Medulla oblongata (tissue), 1 donor: ENCODE measurements around the gene CHST4.
A peak's percentile ranks its signal among the peaks of the same experiment; 100 is the strongest.
"Not testable (repeated sequence)": the region's sequence is repeated elsewhere in the genome, so short reads cannot be mapped to it uniquely, and the experiment has no call there.

Experiments used
- DNase-seq: peaks from one replicate; pipeline ENCODE4 v3.0.0-alpha.2; 2015; ENCODE audit errors: extremely low spot score

CHST4 gene

GRCh38 chr16:71526111-71526631 is at the start of gene CHST4:
CHST4 (plus strand) TSS chr16:71526426; CDS start chr16:71536678, 10,252 bp downstream.
- no peak for DNase-seq

- no peak for DNase-seq
Observed at GRCh38 chr16:71476457-71477124, 49.6 kb upstream of the CHST4 start.

- peak; percentile 42 for DNase-seq
Observed at GRCh38 chr16:71479420-71479819, 46.8 kb upstream of the CHST4 start.

GRCh38 chr16:71480956-71481355 is 45.3 kb upstream of the CHST4 start:
- DNase-seq = no peak

GRCh38 chr16:71482569-71482968 is 43.7 kb upstream of the CHST4 start:
- no peak for DNase-seq

- peak; percentile 98 for DNase-seq
Observed at GRCh38 chr16:71484006-71484893, 42.0 kb upstream of the CHST4 start.

- no peak for DNase-seq
Observed at GRCh38 chr16:71489122-71489521, 37.1 kb upstream of the CHST4 start, which contains the start of gene ZNF19. ZNF19 (minus strand) TSS chr16:71489324; CDS start chr16:71482114, 7,210 bp downstream.

- DNase-seq = no peak
Observed at GRCh38 chr16:71490361-71490760, 35.9 kb upstream of the CHST4 start.

- DNase-seq = no peak
Observed at GRCh38 chr16:71491054-71491453, 35.2 kb upstream of the CHST4 start.

- DNase-seq = no peak
Observed at GRCh38 chr16:71492786-71493185, 33.4 kb upstream of the CHST4 start.

GRCh38 chr16:71493213-71493612 is 33.0 kb upstream of the CHST4 start:
- DNase-seq = no peak

GRCh38 chr16:71498031-71498430 is 28.2 kb upstream of the CHST4 start:
- DNase-seq = no peak

GRCh38 chr16:71499775-71500364 is 26.4 kb upstream of the CHST4 start:
- peak; percentile 73 for DNase-seq

- no peak for DNase-seq
Observed at GRCh38 chr16:71500964-71501363, 25.3 kb upstream of the CHST4 start.

GRCh38 chr16:71501547-71501946 is 24.7 kb upstream of the CHST4 start:
- no peak for DNase-seq

- not testable (repeated sequence) for DNase-seq
Observed at GRCh38 chr16:71504051-71504450, 22.2 kb upstream of the CHST4 start.

- DNase-seq = no peak
Observed at GRCh38 chr16:71504901-71505300, 21.3 kb upstream of the CHST4 start.

- no peak for DNase-seq
Observed at GRCh38 chr16:71507061-71507460, 19.2 kb upstream of the CHST4 start.

- DNase-seq = no peak
Observed at GRCh38 chr16:71513302-71513701, 12.9 kb upstream of the CHST4 start.

GRCh38 chr16:71514476-71514875 is 11.8 kb upstream of the CHST4 start:
- DNase-seq = no peak

- no peak for DNase-seq
Observed at GRCh38 chr16:71515026-71515425, 11.2 kb upstream of the CHST4 start.

- no peak for DNase-seq
Observed at GRCh38 chr16:71520550-71520949, 5.7 kb upstream of the CHST4 start.
